Mesothelial cell of epicardium (in vitro differentiated cells): ENCODE data around the gene DAGLB. TPM values are rescaled to one million over a fixed set of nuclear protein-coding genes. Genes with fewer than 3 reads are reported as not detected.

Experiments
- DNase-seq, 2 experiments: peaks; one replicate each; pipeline ENCODE4 v3.0.0; 2021; ENCODE audit warnings: low spot score in 2 of 2; ENCODE audit not compliant: unreplicated experiment in 2 of 2
- H3K27ac Mint-ChIP-seq: 2 replicates; pipeline ENCODE4 v1.8.0; 2021; ENCODE audit warnings: mixed read lengths
- H3K27me3 Mint-ChIP-seq: 2 replicates; pipeline ENCODE4 v1.8.0; 2021; ENCODE audit warnings: low read depth, mixed read lengths
- H3K36me3 Mint-ChIP-seq: 2 replicates; pipeline ENCODE4 v1.8.0; 2021; ENCODE audit warnings: mixed read lengths
- H3K4me1 Mint-ChIP-seq: 2 replicates; pipeline ENCODE4 v1.8.0; 2021; ENCODE audit warnings: mixed read lengths
- H3K4me3 Mint-ChIP-seq: 2 replicates; pipeline ENCODE4 v1.8.0; 2021; ENCODE audit warnings: mild to moderate bottlenecking, moderate library complexity, mixed read lengths
- H3K9me3 Mint-ChIP-seq: 2 replicates; pipeline ENCODE4 v1.8.0; 2021; ENCODE audit warnings: mixed read lengths
- total RNA-seq: library from RNA; stranded (reverse); gene quantifications from 3 replicates; pipeline ENCODE4 v1.2.1, GENCODE V29; 2021
- TF ChIP-seq, protein P1 (sequence below): fragments of 200-600 bp; sonication (generic); IDR thresholded peaks from one replicate; pipeline ENCODE4 v1.5.0; 2021; ENCODE audit warnings: antibody characterized with exemption; ENCODE audit not compliant: unreplicated experiment

Gene DAGLB
- total RNA-seq, 1 donor from 2014 or later: 24.1 TPM

DNA sequence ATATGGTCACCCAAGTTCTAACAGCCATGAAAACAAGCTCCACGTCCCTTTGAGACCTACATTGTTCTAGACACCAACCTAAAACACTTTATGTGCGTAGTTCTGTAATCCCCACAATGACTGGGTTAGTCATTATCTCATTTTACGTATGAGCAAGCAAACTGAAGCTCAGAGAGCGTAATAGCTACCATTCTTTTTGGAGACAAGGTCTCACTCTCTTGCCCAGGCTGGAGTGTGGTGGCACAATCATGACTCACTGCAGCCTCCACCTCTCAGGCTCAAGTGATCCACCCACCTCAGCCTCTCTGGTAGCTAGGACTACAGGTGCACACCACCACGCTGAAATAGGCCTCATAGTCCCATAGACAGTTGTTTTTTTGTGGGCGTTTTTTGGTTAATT is 10.5 kb downstream of the DAGLB start:
- Mint-ChIP-seq H3K4me3 (no peak overlapping the region), H3K27ac (no peak overlapping the region), H3K4me1 (peaks cover 2% of the 10 kb centered on the region), H3K36me3 (peaks cover 13% of the 10 kb centered on the region), H3K9me3 (no peaks in the 10 kb centered on the region), H3K27me3 (no peaks in the 10 kb centered on the region)
- no peak for DNase-seq
- TF ChIP-seq, protein P1, sequence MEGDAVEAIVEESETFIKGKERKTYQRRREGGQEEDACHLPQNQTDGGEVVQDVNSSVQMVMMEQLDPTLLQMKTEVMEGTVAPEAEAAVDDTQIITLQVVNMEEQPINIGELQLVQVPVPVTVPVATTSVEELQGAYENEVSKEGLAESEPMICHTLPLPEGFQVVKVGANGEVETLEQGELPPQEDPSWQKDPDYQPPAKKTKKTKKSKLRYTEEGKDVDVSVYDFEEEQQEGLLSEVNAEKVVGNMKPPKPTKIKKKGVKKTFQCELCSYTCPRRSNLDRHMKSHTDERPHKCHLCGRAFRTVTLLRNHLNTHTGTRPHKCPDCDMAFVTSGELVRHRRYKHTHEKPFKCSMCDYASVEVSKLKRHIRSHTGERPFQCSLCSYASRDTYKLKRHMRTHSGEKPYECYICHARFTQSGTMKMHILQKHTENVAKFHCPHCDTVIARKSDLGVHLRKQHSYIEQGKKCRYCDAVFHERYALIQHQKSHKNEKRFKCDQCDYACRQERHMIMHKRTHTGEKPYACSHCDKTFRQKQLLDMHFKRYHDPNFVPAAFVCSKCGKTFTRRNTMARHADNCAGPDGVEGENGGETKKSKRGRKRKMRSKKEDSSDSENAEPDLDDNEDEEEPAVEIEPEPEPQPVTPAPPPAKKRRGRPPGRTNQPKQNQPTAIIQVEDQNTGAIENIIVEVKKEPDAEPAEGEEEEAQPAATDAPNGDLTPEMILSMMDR: no peak

- Mint-ChIP-seq H3K36me3 (peaks cover 8% of the 10 kb centered on the region), H3K4me1 (peaks cover 2% of the 10 kb centered on the region), H3K9me3 (no peaks in the 10 kb centered on the region), H3K4me3 (no peak overlapping the region), H3K27me3 (no peaks in the 10 kb centered on the region), H3K27ac (no peak overlapping the region)
- TF ChIP-seq, protein P1: no peak
- no peak for DNase-seq
Observed at GRCh38 chr7:6436385-6436685, 11.4 kb downstream of the DAGLB start.

DNA sequence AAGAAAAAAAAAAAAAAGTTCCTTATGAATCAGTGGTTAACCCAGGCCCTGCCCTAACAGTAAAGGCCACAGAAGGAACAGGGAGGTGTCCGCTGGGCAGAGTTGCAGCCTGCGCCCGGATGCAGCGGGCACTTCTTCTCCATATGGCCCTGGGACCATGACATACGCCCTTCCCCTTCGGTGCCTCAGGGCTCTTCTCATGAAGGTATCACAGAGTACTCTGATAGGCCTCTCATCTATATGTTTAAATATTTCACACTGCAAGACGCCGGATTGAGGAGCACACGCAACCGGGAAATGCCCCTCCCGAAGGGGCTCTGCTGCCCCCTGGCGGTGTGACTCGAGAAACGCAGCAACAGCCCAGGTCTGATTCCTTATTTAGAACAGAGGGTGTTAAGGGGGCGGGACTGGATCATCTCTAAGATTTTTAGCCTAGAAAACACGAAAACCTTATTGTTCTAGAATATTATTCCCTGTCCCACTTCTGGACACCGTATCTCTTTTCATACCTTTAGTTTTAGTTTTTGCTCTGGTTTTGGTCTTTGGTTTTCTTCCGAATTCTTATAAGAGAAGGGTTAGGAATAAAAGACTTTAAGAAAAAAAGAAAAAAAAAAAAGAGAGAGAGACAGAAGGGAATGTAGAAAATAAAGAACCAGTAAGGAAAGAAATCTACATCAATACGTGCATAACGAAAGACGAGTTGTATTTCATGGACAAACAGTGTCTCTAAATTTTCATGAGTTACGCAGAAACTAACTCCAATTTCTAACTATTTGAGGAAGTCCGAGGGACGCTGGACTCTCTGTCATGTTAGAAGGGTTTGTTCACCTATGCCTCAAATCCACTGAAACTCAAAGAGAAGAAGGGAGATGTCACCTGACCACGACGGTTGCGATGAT is 12.0 kb downstream of the DAGLB start:
- Mint-ChIP-seq H3K4me1 (peaks cover 2% of the 10 kb centered on the region), H3K4me3 (no peak overlapping the region), H3K27me3 (no peaks in the 10 kb centered on the region), H3K27ac (peak overlapping the region; percentile 64), H3K36me3 (peaks cover 10% of the 10 kb centered on the region), H3K9me3 (no peaks in the 10 kb centered on the region)
- DNase-seq: peak; percentile 73 to 90
- TF ChIP-seq, protein P1: peak; percentile 96

GRCh38 chr7:6433784-6434615 is 13.8 kb downstream of the DAGLB start:
- Mint-ChIP-seq H3K4me3 (no peak overlapping the region), H3K27me3 (no peaks in the 10 kb centered on the region), H3K4me1 (peaks cover 2% of the 10 kb centered on the region), H3K36me3 (peaks cover 7% of the 10 kb centered on the region), H3K27ac (no peak overlapping the region), H3K9me3 (no peaks in the 10 kb centered on the region)
- TF ChIP-seq, protein P1: no peak
- DNase-seq: no peak

- Mint-ChIP-seq H3K4me3 (no peak overlapping the region), H3K4me1 (peaks cover 2% of the 10 kb centered on the region), H3K27me3 (no peaks in the 10 kb centered on the region), H3K36me3 (peaks cover 7% of the 10 kb centered on the region), H3K27ac (no peak overlapping the region), H3K9me3 (no peaks in the 10 kb centered on the region)
- no peak for DNase-seq
- TF ChIP-seq, protein P1: no peak
Observed at GRCh38 chr7:6432781-6433180, 15.0 kb downstream of the DAGLB start.
